T-helper 1 cell treated with Interleukin-12 subunit alpha and Interleukin-12 subunit beta and Interleukin-4 antibody, amounts not matched to agents 30 μg/mL and 1 μg/mL, for 36 hours (primary cell): ENCODE measurements around the gene AKR1E2.

Experiments
- H3K27ac Mint-ChIP-seq: one replicate; pipeline ENCODE4 v1.8.0; 2021; ENCODE audit warnings: mild to moderate bottlenecking, mixed read lengths
- H3K27me3 Mint-ChIP-seq: one replicate; pipeline ENCODE4 v1.8.0; 2021; ENCODE audit warnings: low read depth, mixed read lengths
- H3K36me3 Mint-ChIP-seq: one replicate; pipeline ENCODE4 v1.8.0; 2021; ENCODE audit warnings: low read depth, mixed read lengths
- H3K4me1 Mint-ChIP-seq: one replicate; pipeline ENCODE4 v1.8.0; 2021; ENCODE audit warnings: low read depth, mixed read lengths
- H3K4me3 Mint-ChIP-seq: one replicate; pipeline ENCODE4 v1.8.0; 2021; ENCODE audit warnings: mild to moderate bottlenecking, moderate library complexity, mixed read lengths
- H3K9me3 Mint-ChIP-seq: one replicate; pipeline ENCODE4 v1.8.0; 2021; ENCODE audit warnings: mixed read lengths

The AKR1E2 gene

DNA sequence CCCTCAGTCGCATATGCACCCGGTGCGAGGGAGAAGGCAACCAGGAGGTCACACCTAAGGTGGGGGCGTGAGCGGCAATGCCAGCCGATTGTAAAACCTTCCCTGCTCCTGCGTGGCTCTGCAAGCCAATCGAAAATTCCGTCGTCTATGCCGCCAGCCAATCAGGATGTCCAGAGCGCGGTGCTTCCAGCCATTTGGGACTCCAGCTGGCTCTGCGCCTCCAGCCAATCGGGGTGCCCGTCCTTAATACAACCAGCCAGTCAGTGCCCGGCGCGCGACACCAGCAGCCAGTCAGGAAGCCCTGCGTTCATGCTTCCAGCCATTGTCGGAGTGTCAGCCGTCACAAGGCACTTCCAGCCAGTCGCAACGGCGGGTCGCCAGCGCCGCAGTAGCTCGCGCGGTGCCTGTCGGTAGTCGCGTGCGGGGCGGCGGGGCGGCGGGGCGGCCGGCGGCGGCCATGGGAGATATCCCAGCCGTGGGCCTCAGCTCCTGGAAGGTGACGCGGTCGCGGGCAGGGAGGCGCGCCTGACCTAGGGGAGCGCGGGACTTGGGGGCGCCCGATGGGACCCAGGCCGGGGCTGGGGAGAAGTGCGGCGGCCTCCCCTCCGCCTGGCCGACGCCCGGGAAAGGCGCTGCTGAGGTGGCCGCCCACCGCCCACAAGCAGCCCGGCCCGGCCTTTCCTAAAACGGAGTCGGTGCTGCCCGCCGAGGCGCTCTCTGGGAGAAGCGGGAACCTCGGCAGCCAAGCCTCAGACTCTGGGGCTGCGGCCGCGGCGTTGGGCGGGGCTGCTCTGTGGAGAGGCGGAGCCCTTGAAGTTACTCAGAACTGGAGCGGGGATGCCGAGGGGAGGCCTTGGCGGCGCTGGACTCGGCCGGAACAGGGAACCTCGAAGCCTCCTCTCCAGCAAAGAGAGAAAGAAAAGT is at the start of gene AKR1E2:
Gene AKR1E2 (plus strand): TSS at position 340 of the 924 bp plus-strand sequence. CDS start 118 bp downstream, at position 458.
- Mint-ChIP-seq H3K4me3 (peak within 1 kb of the TSS; percentile 84), H3K27ac (peak within 1 kb of the TSS; percentile 58), H3K36me3 (peaks cover 7% of the 10 kb centered on the region), H3K27me3 (peaks cover 52% of the 10 kb centered on the region), H3K9me3 (no peaks in the 10 kb centered on the region), H3K4me1 (peaks cover 13% of the 10 kb centered on the region)

DNA sequence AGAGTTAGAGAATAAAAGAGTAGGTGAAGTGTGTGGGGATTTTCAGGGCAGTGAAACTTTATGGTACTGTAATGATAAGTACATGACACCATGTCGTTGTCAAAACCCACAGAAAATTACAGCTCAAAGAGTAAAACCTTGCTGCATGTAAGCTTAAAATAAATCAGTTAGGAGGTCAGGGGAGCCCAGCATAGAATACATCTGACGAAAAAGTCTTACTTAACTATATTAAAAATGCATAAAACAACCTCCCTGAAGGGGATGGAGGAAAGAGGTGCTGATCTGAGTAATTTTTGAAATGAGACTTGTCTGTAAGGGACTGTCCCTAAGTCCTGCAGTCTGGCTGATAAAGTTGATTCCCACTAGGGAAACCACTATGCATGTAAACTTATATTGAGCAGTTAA is 49.8 kb upstream of the AKR1E2 start:
- Mint-ChIP-seq H3K4me1 (peaks cover 3% of the 10 kb centered on the region), H3K27ac (no peak overlapping the region), H3K36me3 (no peaks in the 10 kb centered on the region), H3K4me3 (no peak overlapping the region), H3K27me3 (peaks cover 47% of the 10 kb centered on the region), H3K9me3 (no peaks in the 10 kb centered on the region)

DNA sequence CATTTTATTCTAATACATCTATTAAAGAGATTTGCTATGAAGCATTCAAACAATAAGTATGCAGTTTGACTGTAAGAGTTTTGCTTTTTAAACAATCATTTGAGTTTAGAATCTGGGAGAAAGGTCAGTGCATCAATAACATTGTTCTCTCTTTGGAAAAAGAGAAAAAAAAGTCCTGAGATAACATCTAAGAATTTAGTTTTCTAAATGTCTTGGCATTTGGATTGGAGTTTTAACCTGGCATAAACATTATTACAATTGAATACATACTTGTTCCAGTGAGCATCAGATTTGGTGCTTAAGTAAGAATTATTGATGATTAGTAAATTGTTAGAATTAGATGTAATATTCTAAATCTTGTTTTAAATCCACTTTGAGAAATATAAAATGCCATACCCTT is 47.2 kb upstream of the AKR1E2 start:
- Mint-ChIP-seq H3K36me3 (no peaks in the 10 kb centered on the region), H3K4me1 (peaks cover 3% of the 10 kb centered on the region), H3K9me3 (no peaks in the 10 kb centered on the region), H3K27me3 (peaks cover 25% of the 10 kb centered on the region), H3K27ac (no peak overlapping the region), H3K4me3 (no peak overlapping the region)

DNA sequence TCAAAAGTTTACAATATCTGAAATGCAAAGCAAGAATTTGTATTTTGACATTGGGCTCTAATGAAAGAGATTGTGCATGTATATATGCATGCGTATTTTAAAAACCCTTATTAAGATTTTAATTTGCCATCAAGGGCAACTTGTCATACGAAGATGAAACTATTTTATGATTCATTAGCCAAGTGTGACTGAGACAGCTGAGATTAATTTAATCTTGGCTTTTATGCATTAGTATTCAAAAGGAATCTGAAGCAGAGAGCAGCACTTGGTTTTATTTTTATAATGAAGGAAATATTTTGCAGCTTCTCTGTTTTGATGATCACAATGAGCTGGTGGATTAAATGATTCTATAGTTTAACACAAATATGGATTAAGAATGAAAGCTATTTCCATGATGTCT is 45.9 kb upstream of the AKR1E2 start:
- Mint-ChIP-seq H3K36me3 (no peaks in the 10 kb centered on the region), H3K9me3 (no peaks in the 10 kb centered on the region), H3K27ac (no peak overlapping the region), H3K4me1 (peaks cover 3% of the 10 kb centered on the region), H3K27me3 (peaks cover 23% of the 10 kb centered on the region), H3K4me3 (no peak overlapping the region)

DNA sequence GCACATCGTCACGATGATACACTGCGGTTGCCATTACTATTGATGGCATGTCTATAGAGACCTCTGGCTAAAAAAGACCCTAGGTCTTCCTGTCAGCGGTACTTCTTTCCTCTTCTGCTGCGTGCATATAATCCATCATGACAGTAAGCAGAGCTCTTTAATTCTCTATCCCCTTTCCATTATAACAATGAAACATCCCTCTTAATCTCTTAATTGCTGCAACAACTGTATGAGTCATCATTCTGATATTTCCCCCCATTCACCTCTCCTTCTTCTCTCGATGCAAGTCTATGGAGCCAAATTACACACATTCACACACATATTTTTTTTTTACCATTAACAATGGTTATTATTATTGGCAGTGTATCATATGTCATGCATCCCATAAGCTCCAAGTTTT is 45.2 kb upstream of the AKR1E2 start:
- Mint-ChIP-seq H3K27me3 (peaks cover 27% of the 10 kb centered on the region), H3K4me1 (peaks cover 3% of the 10 kb centered on the region), H3K4me3 (no peak overlapping the region), H3K9me3 (no peaks in the 10 kb centered on the region), H3K27ac (no peak overlapping the region), H3K36me3 (no peaks in the 10 kb centered on the region)

DNA sequence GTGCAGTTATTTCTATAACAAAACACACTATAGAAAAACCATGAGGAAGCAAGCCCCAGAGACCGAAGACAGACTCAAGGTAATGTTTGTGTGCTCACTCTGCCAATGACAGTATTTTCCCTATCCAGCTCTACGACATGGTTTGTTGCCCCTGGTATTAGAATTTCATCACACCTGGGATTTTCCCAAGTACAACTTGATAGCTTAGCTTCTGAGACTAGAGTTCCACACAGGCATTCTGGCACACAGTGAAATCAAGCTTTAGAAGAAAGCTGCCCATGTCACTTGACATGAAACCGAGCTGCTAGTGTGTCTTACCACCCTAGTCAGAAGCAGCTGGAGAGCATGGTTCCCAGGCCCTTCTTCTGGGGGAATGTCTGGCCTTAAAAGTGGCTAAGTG is 44.1 kb upstream of the AKR1E2 start:
- Mint-ChIP-seq H3K27ac (no peak overlapping the region), H3K36me3 (no peaks in the 10 kb centered on the region), H3K4me3 (no peak overlapping the region), H3K9me3 (no peaks in the 10 kb centered on the region), H3K4me1 (no peaks in the 10 kb centered on the region), H3K27me3 (peaks cover 22% of the 10 kb centered on the region)

DNA sequence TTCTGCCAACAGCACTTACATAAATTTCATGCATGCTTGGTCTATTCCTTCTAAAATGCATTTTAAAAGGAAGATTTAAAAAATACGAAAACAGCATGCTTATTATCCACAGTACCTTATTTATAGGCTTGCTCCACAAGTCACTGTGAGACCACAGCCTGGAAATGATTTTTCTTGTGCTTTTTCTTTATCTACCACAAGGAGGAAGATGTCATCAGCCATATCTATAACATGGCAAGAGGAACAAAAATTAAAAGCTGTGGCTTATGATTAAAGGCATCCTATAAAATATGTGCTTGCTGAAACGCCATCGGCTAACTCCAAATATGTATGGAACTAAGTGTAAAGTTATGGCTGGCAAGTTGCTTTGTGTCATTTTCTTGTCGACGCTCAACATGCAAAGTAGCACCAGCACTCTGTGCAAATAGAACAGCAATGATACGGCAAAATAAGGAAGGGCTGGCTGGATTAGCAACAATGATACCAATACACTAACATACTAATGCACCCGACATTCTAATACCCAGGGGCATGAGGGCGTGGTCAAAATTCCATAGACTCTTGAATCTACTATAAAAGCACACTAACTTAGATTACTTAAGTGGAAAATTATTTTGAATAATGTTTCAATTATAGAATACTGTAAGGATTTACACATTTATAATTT is 41.2 kb upstream of the AKR1E2 start:
- Mint-ChIP-seq H3K4me1 (no peaks in the 10 kb centered on the region), H3K27ac (no peak overlapping the region), H3K36me3 (no peaks in the 10 kb centered on the region), H3K27me3 (peaks cover 21% of the 10 kb centered on the region), H3K9me3 (no peaks in the 10 kb centered on the region), H3K4me3 (no peak overlapping the region)

DNA sequence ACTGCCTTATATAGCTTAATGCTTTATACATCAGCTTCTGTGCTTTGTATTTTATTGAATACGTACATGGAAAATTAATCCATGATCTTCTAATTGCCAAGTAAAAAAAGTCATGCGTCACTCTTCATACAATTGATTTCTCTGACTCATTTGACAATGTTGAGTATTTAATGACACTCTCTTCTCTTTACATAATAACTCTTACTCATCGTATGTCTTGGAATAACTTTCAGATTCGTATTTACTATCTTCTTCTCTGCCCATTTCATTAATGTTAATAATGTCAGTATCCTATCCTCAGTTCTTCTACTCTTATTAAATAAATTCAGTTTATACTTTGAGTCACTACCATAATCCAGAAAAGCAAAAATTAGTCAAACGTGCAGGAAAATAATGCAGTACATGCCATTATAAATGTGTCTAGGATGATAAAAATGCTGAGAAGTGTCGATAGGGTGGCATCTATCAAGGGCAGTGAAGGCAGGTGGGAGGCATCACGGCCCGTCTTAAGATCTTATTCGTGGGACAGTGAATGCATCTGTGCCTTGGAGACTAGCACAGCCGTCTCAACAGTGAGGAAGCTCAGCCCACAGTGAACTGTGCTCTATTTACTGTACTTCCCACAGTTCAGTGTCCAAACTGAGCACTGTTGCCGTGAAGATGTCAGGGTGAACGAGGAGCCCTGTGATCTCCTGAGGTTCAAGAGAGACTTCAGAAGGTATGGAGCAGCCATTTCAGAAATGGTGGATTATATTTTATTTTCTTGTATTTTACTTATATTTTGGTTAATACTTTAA is 39.8 kb upstream of the AKR1E2 start:
- Mint-ChIP-seq H3K36me3 (no peaks in the 10 kb centered on the region), H3K4me1 (no peaks in the 10 kb centered on the region), H3K27ac (no peak overlapping the region), H3K9me3 (no peaks in the 10 kb centered on the region), H3K4me3 (no peak overlapping the region), H3K27me3 (peaks cover 15% of the 10 kb centered on the region)

DNA sequence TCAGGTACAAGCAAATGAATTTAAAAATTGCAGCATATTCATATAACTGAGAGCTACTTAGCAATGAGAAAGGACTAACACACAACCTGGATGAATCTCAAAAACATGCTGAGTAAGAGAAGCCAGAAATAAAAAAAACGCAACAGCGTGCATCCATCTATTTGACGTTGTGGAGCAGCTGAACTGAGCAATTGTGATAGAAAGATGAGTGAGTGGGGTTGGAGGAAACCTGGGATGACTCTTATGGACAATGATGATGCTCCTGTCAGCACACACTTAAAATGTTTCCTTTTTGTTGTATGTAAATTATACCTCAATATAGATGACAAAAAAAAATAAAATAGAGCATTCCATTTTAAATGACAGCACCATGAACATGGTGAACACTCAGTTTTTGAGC is 36.0 kb upstream of the AKR1E2 start:
- no peaks in the 10 kb centered on the region for H3K9me3 Mint-ChIP-seq
- no peaks in the 10 kb centered on the region for H3K36me3 Mint-ChIP-seq
- H3K4me3 Mint-ChIP-seq = no peak overlapping the region
- H3K4me1 Mint-ChIP-seq = no peaks in the 10 kb centered on the region
- H3K27me3 Mint-ChIP-seq = peaks cover 13% of the 10 kb centered on the region
- H3K27ac Mint-ChIP-seq = no peak overlapping the region

DNA sequence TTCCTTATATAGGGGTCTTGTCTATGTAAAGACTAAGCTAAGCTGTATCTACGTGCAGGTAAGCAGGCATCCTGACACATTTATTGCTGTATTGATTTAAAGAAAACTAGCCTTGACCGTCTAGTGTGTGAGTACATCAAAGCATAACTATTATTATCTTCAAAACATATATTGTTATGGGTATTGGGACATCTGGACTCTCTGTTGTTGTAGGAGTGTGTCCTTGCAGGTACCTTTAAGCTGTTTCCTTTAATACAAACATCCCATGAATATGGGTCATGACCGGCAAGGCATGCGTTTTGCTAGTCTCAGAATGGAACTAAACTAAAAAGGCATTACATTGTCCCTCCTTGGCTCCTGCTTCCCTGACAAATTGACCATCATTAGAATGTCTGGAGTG is 35.1 kb upstream of the AKR1E2 start:
- Mint-ChIP-seq H3K36me3 (no peaks in the 10 kb centered on the region), H3K4me1 (no peaks in the 10 kb centered on the region), H3K27me3 (peaks cover 13% of the 10 kb centered on the region), H3K9me3 (no peaks in the 10 kb centered on the region), H3K27ac (no peak overlapping the region), H3K4me3 (no peak overlapping the region)

DNA sequence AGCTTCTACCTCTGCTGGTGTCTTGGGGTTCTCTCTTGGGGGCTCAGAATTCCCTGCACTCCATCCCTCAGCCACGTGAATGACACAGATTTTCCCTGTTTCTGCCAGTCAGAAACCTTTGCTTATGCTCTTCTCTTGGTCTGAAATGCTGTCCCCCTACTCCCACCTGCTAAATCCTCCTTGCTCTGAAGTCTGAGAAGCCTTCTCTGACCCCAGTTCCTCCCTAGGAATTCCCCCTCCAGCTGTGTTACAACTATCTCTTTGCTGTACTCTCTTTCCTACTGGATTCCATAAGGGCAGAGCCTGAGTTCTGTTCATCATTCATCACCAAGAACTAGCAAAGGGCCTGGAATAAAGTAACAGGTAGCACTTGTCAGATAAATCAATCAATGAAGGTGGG is 33.6 kb upstream of the AKR1E2 start:
- Mint-ChIP-seq H3K27me3 (peaks cover 18% of the 10 kb centered on the region), H3K9me3 (no peaks in the 10 kb centered on the region), H3K4me3 (no peak overlapping the region), H3K4me1 (no peaks in the 10 kb centered on the region), H3K36me3 (no peaks in the 10 kb centered on the region), H3K27ac (no peak overlapping the region)

DNA sequence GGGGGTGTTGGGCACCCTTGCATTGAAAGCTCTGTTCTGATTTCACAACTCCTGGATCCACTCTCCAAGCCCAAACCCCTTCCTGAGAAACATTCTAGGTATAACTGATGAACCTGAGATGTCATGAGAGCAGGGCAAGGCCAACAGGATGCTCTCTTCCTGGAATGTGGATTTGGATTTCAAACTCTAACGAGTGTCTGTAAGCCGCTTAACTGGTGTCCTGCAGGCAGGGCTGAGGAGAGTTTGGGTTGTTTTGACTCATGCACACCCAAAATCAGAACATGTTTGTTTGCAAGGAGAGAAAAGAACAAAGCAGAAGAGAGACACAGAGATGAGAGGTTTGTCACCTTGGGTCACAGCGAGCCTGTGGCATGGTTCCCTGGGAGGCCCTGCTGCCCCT is 24.6 kb upstream of the AKR1E2 start:
- H3K4me1 Mint-ChIP-seq = no peaks in the 10 kb centered on the region
- no peak overlapping the region for H3K27ac Mint-ChIP-seq
- no peaks in the 10 kb centered on the region for H3K9me3 Mint-ChIP-seq
- H3K4me3 Mint-ChIP-seq = no peak overlapping the region
- no peaks in the 10 kb centered on the region for H3K36me3 Mint-ChIP-seq
- peaks cover 38% of the 10 kb centered on the region for H3K27me3 Mint-ChIP-seq

DNA sequence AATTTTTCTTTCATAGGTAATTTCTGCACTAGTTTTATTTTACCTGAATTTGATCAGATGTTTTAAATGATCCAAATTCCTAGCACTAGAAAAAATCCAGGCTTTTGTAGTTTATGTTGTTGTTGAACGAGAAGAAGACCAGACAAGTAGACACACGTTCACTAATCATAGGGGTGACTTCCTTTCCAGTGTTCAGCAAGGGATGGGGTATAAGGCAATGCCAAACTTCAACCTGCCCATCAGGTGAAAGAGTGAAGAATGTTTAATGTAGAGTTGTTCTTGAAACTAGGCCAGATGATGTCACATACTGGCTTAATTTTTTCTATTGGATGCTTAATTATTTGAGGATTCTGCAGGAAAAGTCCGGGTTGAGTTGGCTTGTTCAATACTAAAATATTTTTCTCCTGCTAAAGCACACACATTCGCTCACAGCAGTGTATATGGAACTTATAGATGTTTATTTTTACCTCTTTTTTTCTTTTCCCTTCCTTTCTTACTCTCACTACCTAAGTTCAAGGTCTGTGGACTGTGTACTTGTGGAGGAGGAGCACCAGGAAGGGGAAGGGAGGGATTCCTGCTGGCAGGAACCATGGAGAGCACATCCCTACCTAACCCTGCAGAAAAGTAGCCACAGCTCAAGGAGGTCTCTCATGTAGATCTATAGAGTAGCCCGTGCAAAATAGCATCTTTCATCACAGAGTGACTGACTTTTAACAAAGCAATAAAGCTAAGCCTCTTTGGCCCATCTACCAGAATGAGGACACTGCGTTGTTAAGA is 23.1 kb upstream of the AKR1E2 start:
- Mint-ChIP-seq H3K27me3 (peaks cover 35% of the 10 kb centered on the region), H3K36me3 (no peaks in the 10 kb centered on the region), H3K4me3 (no peak overlapping the region), H3K9me3 (no peaks in the 10 kb centered on the region), H3K4me1 (no peaks in the 10 kb centered on the region), H3K27ac (no peak overlapping the region)

DNA sequence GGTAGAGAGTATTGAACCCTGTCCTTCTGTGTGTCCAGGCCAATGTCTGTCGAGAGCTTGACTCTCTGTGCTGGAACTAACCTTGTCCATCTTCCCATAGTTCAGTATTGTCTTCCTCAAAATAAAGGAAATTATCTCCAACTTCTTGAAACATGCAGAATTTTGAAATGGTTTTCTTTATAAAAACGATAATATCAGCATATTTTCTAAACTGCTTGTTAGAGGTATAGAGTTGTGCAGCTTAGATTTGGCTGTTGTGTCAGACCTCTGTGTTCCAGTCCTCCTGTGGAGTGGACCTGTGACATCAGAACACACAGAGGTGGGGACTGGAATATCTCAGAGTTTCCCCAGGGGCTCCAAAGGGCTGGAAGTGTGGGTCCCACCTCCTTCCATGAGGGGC is 22.2 kb upstream of the AKR1E2 start:
- H3K27ac Mint-ChIP-seq = no peak overlapping the region
- H3K4me3 Mint-ChIP-seq = no peak overlapping the region
- no peaks in the 10 kb centered on the region for H3K36me3 Mint-ChIP-seq
- no peaks in the 10 kb centered on the region for H3K9me3 Mint-ChIP-seq
- H3K27me3 Mint-ChIP-seq = peaks cover 37% of the 10 kb centered on the region
- H3K4me1 Mint-ChIP-seq = no peaks in the 10 kb centered on the region
